Astrocyte (in vitro differentiated cells and primary cell): ENCODE results near the gene ZBTB39. TPM values are rescaled to one million over a fixed set of nuclear protein-coding genes. Genes with fewer than 3 reads are reported as not detected.

Experiments used
- DNase-seq: peaks from one replicate; pipeline ENCODE4 v3.0.0-alpha.2; 2010; ENCODE audit warnings: low read depth
- FAIRE-seq: peaks from 2 replicates; lab custom pipeline; 2011; peaks lifted over from hg19 to GRCh38; lab: Jason Lieb, UNC
- H2AFZ ChIP-seq: 2 replicates; pipeline ENCODE4 v1.6.0; 2012; ENCODE audit warnings: low read depth, low read length, inconsistent platforms
- H3K27ac ChIP-seq: 2 replicates; pipeline ENCODE4 v1.5.1; 2011; ENCODE audit warnings: low read depth, low read length, inconsistent platforms
- H3K27me3 ChIP-seq: 2 replicates; pipeline ENCODE4 v1.6.0; 2011; ENCODE audit warnings: low read length, inconsistent platforms; ENCODE audit not compliant: insufficient read depth
- H3K36me3 ChIP-seq: 2 replicates; pipeline ENCODE4 v1.5.1; 2011; ENCODE audit warnings: low read length, inconsistent platforms; ENCODE audit not compliant: insufficient read depth
- H3K4me1 ChIP-seq: 2 replicates; pipeline ENCODE4 v1.5.1; 2011; ENCODE audit warnings: low read length, inconsistent platforms; ENCODE audit not compliant: insufficient read depth
- H3K4me2 ChIP-seq: 2 replicates; pipeline ENCODE4 v1.6.0; 2012; ENCODE audit warnings: low read length, inconsistent platforms
- H3K4me3 ChIP-seq: 2 replicates; pipeline ENCODE4 v1.5.1; 2011; ENCODE audit warnings: low read depth, mild to moderate bottlenecking, low read length, inconsistent platforms; ENCODE audit not compliant: insufficient read depth
- H3K79me2 ChIP-seq: 2 replicates; pipeline ENCODE4 v1.6.0; 2012; ENCODE audit warnings: mild to moderate bottlenecking, low read length, inconsistent platforms; ENCODE audit not compliant: insufficient read depth
- H3K9ac ChIP-seq: 2 replicates; pipeline ENCODE4 v1.6.0; 2012; ENCODE audit warnings: mild to moderate bottlenecking, low read length, inconsistent platforms
- H3K9me3 ChIP-seq: 2 replicates; pipeline ENCODE4 v1.5.1; 2012; ENCODE audit warnings: low read depth, mild to moderate bottlenecking, low read length, inconsistent platforms; ENCODE audit not compliant: insufficient read depth
- H4K20me1 ChIP-seq: 2 replicates; pipeline ENCODE4 v1.6.0; 2012; ENCODE audit warnings: low read length, inconsistent platforms; ENCODE audit not compliant: insufficient read depth
- H3K27ac Mint-ChIP-seq: one replicate; pipeline ENCODE4 v1.8.0; 2021; ENCODE audit warnings: mild to moderate bottlenecking, mixed read lengths; ENCODE audit not compliant: unreplicated experiment
- H3K27me3 Mint-ChIP-seq: one replicate; pipeline ENCODE4 v1.8.0; 2021; ENCODE audit warnings: low read depth, mixed read lengths; ENCODE audit not compliant: unreplicated experiment
- H3K36me3 Mint-ChIP-seq: one replicate; pipeline ENCODE4 v1.8.0; 2021; ENCODE audit warnings: low read depth, mixed read lengths; ENCODE audit not compliant: unreplicated experiment
- H3K4me1 Mint-ChIP-seq: one replicate; pipeline ENCODE4 v1.8.0; 2021; ENCODE audit warnings: low read depth, mixed read lengths; ENCODE audit not compliant: unreplicated experiment
- H3K4me3 Mint-ChIP-seq: one replicate; pipeline ENCODE4 v1.8.0; 2021; ENCODE audit warnings: mild to moderate bottlenecking, moderate library complexity, mixed read lengths; ENCODE audit not compliant: unreplicated experiment
- H3K9me3 Mint-ChIP-seq: one replicate; pipeline ENCODE4 v1.8.0; 2021; ENCODE audit warnings: mild to moderate bottlenecking, mixed read lengths; ENCODE audit not compliant: unreplicated experiment
- EZH2 ChIP-seq: IDR thresholded peaks from 2 replicates; pipeline ENCODE4 v1.6.1; 2012; ENCODE audit warnings: mild to moderate bottlenecking, low read length, inconsistent platforms; ENCODE audit not compliant: insufficient read depth
- total RNA-seq: library from RNA; stranded (reverse); gene quantifications from 2 replicates; pipeline ENCODE4 v1.2.1, GENCODE V29; 2021
- TF ChIP-seq, protein P1 (sequence below): IDR thresholded peaks from 2 replicates; pipeline ENCODE4 v1.5.1; 2011; ENCODE audit warnings: low read depth, mild to moderate bottlenecking, inconsistent platforms, low read length, moderate library complexity; ENCODE audit not compliant: insufficient read depth

Gene ZBTB39
- total RNA-seq, 1 donor from 2014 or later, result 9.8 TPM

- FAIRE-seq, result no peak
- Mint-ChIP-seq H3K4me3 (no peak overlapping the region), H3K9me3 (peaks cover 1% of the 10 kb centered on the region), H3K36me3 (peaks cover 1% of the 10 kb centered on the region), H3K4me1 (peaks cover 4% of the 10 kb centered on the region), H3K27ac (no peak overlapping the region), H3K27me3 (peaks cover 20% of the 10 kb centered on the region)
- Histone ChIP-seq H3K27me3 (peaks cover 9% of the 10 kb centered on the region), H3K4me2 (no peak overlapping the region), H3K4me3 (no peak overlapping the region), H3K4me1 (no peaks in the 10 kb centered on the region), H3K27ac (no peak overlapping the region), H4K20me1 (no peaks in the 10 kb centered on the region), H3K36me3 (peaks cover 4% of the 10 kb centered on the region), H3K79me2 (no peaks in the 10 kb centered on the region), H2AFZ (no peak overlapping the region), H3K9ac (no peak overlapping the region), H3K9me3 (no peaks in the 10 kb centered on the region)
- DNase-seq, result no peak
- TF ChIP-seq, protein P1, sequence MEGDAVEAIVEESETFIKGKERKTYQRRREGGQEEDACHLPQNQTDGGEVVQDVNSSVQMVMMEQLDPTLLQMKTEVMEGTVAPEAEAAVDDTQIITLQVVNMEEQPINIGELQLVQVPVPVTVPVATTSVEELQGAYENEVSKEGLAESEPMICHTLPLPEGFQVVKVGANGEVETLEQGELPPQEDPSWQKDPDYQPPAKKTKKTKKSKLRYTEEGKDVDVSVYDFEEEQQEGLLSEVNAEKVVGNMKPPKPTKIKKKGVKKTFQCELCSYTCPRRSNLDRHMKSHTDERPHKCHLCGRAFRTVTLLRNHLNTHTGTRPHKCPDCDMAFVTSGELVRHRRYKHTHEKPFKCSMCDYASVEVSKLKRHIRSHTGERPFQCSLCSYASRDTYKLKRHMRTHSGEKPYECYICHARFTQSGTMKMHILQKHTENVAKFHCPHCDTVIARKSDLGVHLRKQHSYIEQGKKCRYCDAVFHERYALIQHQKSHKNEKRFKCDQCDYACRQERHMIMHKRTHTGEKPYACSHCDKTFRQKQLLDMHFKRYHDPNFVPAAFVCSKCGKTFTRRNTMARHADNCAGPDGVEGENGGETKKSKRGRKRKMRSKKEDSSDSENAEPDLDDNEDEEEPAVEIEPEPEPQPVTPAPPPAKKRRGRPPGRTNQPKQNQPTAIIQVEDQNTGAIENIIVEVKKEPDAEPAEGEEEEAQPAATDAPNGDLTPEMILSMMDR, result no peak
- no peak for TF ChIP-seq EZH2
These were observed 44.7 kb upstream of the ZBTB39 start for GRCh38 chr12:57051011-57051410.

GRCh38 chr12:57049890-57050289, 43.5 kb upstream of the ZBTB39 start, which contains the start of gene MYO1A:
MYO1A (minus strand) TSS chr12:57050129; CDS start chr12:57048323, 1,806 bp downstream.
- peaks cover 25% of the 10 kb centered on the region for H3K27me3 Mint-ChIP-seq
- H3K79me2 ChIP-seq, result no peaks in the 10 kb centered on the region

DNA sequence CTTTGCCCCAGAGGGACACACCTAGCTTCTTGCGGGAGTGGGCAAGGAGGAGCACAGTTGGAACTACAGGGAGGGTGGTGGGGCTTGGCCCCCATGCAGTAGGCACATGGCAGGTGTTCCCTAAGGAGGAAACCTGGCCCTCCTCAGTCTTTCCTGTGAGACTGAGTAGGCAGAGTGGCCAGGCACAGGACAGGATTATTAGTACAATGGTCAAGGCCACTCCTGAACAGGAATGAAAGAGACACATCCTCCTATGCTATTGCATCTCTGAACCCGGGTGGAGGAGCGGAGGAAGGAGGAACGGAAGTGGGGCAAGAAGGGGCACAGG, 42.7 kb upstream of the ZBTB39 start:
- Histone ChIP-seq H3K27me3 (peaks cover 9% of the 10 kb centered on the region), H3K27ac (no peak overlapping the region), H3K4me1 (no peaks in the 10 kb centered on the region), H3K79me2 (no peaks in the 10 kb centered on the region), H3K4me2 (no peak overlapping the region), H3K4me3 (no peak overlapping the region), H4K20me1 (no peaks in the 10 kb centered on the region), H2AFZ (no peak overlapping the region), H3K9me3 (no peaks in the 10 kb centered on the region), H3K36me3 (no peaks in the 10 kb centered on the region), H3K9ac (no peak overlapping the region)
- H3K9me3 Mint-ChIP-seq, result peaks cover 2% of the 10 kb centered on the region
- no peak overlapping the region for H3K4me3 Mint-ChIP-seq
- no peak for FAIRE-seq
- peaks cover 25% of the 10 kb centered on the region for H3K27me3 Mint-ChIP-seq
- no peak for DNase-seq
- peaks cover 4% of the 10 kb centered on the region for H3K4me1 Mint-ChIP-seq
- no peak overlapping the region for H3K27ac Mint-ChIP-seq
- TF ChIP-seq EZH2, result no peak
- TF ChIP-seq, protein P1, result no peak
- H3K36me3 Mint-ChIP-seq, result peaks cover 1% of the 10 kb centered on the region

More at GRCh38 chr12:57049890-57050289, 43.5 kb upstream of the ZBTB39 start, which contains the start of gene MYO1A:
- FAIRE-seq (no peak), DNase-seq (no peak)
- Histone ChIP-seq H3K9me3 (no peaks in the 10 kb centered on the region), H3K27ac (no peak within 1 kb of the TSS), H3K4me2 (no peak within 1 kb of the TSS), H4K20me1 (no peaks in the 10 kb centered on the region), H3K27me3 (peaks cover 9% of the 10 kb centered on the region), H3K9ac (no peak within 1 kb of the TSS), H3K4me3 (no peak within 1 kb of the TSS), H3K36me3 (no peaks in the 10 kb centered on the region), H2AFZ (no peak within 1 kb of the TSS), H3K4me1 (no peaks in the 10 kb centered on the region)
- no peak within 1 kb of the TSS for H3K4me3 Mint-ChIP-seq
- H3K4me1 Mint-ChIP-seq, result peaks cover 4% of the 10 kb centered on the region
- H3K27ac Mint-ChIP-seq, result no peak within 1 kb of the TSS
- H3K36me3 Mint-ChIP-seq, result peaks cover 1% of the 10 kb centered on the region
- no peak for TF ChIP-seq EZH2
- TF ChIP-seq, protein P1, result no peak
- H3K9me3 Mint-ChIP-seq, result peaks cover 2% of the 10 kb centered on the region
